ENCODE results near the gene ZNF620.
"Not testable (repeated sequence)": the region's sequence is repeated elsewhere in the genome, so short reads cannot be mapped to it uniquely, and the experiment has no call there.

DNA sequence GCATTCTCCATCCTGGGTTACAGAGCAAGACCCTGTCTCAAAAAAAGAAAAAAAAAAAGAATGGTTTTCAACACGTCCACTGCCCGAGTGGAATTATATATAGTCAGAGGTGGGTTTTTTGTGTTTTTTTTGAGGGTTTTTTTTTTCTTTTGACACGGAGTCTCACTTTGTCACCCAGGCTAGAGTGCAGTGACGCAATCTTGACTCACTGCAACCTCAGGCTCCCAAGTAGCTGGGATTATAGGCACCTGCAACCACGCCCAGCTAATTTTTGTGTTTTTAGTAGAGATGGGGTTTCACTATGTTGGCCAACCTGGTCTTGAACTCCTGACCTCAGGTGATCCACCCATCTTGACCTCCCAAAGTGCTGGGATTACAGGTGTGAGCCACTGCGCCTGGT, 45.4 kb upstream of the ZNF620 start:
- not testable (repeated sequence) for TF ChIP-seq EZH2 (IDR thresholded peaks at IDR 0.05; ENCODE audit: low read depth, unreplicated experiment); CTCF (conservative IDR thresholded peaks at IDR 0.05; ENCODE audit: low read depth in 2 of 2); POLR2AphosphoS5 (IDR thresholded peaks at IDR 0.05; ENCODE audit: low read depth); ZNF331 (CRISPR knock-in tag; IDR thresholded peaks at IDR 0.05; ENCODE audit: low read depth); STAT1 (IDR thresholded peaks at IDR 0.05; ENCODE audit: unreplicated experiment); EZH2phosphoT487 (IDR thresholded peaks at IDR 0.05; ENCODE audit: unreplicated experiment); JUNB (IDR thresholded peaks at IDR 0.05; ENCODE audit: unreplicated experiment); ZNF462 (CRISPR knock-in tag; IDR thresholded peaks at IDR 0.05); CREB1 (CRISPR knock-in tag; IDR thresholded peaks at IDR 0.05; ENCODE audit: low read depth); NANOG (IDR thresholded peaks at IDR 0.05; ENCODE audit: borderline replicate concordance)
- TF ChIP-seq, protein P1, sequence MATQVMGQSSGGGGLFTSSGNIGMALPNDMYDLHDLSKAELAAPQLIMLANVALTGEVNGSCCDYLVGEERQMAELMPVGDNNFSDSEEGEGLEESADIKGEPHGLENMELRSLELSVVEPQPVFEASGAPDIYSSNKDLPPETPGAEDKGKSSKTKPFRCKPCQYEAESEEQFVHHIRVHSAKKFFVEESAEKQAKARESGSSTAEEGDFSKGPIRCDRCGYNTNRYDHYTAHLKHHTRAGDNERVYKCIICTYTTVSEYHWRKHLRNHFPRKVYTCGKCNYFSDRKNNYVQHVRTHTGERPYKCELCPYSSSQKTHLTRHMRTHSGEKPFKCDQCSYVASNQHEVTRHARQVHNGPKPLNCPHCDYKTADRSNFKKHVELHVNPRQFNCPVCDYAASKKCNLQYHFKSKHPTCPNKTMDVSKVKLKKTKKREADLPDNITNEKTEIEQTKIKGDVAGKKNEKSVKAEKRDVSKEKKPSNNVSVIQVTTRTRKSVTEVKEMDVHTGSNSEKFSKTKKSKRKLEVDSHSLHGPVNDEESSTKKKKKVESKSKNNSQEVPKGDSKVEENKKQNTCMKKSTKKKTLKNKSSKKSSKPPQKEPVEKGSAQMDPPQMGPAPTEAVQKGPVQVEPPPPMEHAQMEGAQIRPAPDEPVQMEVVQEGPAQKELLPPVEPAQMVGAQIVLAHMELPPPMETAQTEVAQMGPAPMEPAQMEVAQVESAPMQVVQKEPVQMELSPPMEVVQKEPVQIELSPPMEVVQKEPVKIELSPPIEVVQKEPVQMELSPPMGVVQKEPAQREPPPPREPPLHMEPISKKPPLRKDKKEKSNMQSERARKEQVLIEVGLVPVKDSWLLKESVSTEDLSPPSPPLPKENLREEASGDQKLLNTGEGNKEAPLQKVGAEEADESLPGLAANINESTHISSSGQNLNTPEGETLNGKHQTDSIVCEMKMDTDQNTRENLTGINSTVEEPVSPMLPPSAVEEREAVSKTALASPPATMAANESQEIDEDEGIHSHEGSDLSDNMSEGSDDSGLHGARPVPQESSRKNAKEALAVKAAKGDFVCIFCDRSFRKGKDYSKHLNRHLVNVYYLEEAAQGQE (IDR thresholded peaks at IDR 0.05; ENCODE audit: unreplicated experiment) = not testable (repeated sequence)

Measured in GM23338 (cell line).